Right atrium auricular region (tissue), 2 donors: Measurements from ENCODE around the gene TMEM120B. TPM values are rescaled to one million over a fixed set of nuclear protein-coding genes. Genes with fewer than 3 reads are reported as not detected.
A peak's percentile ranks its signal among the peaks of the same experiment; 100 is the strongest.

Source experiments
- DNase-seq: peaks from one replicate; pipeline ENCODE4 v3.0.0-alpha.2; 2019; ENCODE audit warnings: low spot score
- H3K27ac ChIP-seq, 2 donors: fragments of 200-600 bp; sonication (generic); 1 replicate in 1 of 2; 2 replicates in 1 of 2; pipeline ENCODE4 v1.5.1; 2016 to 2019
- H3K27me3 ChIP-seq, 2 donors: fragments of 200-600 bp; sonication (generic); one replicate each; pipeline versions ENCODE4 v1.5.1 to v1.6.0; 2017 to 2019
- H3K36me3 ChIP-seq: fragments of 200-600 bp; sonication (generic); one replicate; pipeline ENCODE4 v1.5.1; 2016
- H3K4me1 ChIP-seq, 2 donors: fragments of 200-600 bp; sonication (generic); one replicate each; pipeline versions ENCODE4 v1.5.1 to v1.6.0; 2017 to 2019
- H3K4me3 ChIP-seq, 2 donors: fragments of 200-600 bp; sonication (generic); 1 replicate in 1 of 2; 2 replicates in 1 of 2; pipeline ENCODE4 v1.5.1; 2017 to 2019; ENCODE audit warnings: mild to moderate bottlenecking in 1 of 2, moderate library complexity in 1 of 2
- H3K9me3 ChIP-seq, 2 donors: fragments of 200-600 bp; sonication (generic); one replicate each; pipeline ENCODE4 v1.5.1; 2019
- total RNA-seq, 2 donors: library from RNA; depleted of rRNA; stranded (reverse); fragments of >200 nt; gene quantifications; one replicate each; pipeline ENCODE4 v1.1.0, GENCODE V29; 2016
- TF ChIP-seq, protein P1 (sequence below), 2 donors: fragments of 200-600 bp; sonication (generic); IDR thresholded peaks; one replicate each; pipeline ENCODE4 v1.5.1; 2019; ENCODE audit warnings: antibody characterized with exemption in 2 of 2

TMEM120B gene
- total RNA-seq, 2 donors from 2014 or later: 3.3 to 4.7 TPM

DNA sequence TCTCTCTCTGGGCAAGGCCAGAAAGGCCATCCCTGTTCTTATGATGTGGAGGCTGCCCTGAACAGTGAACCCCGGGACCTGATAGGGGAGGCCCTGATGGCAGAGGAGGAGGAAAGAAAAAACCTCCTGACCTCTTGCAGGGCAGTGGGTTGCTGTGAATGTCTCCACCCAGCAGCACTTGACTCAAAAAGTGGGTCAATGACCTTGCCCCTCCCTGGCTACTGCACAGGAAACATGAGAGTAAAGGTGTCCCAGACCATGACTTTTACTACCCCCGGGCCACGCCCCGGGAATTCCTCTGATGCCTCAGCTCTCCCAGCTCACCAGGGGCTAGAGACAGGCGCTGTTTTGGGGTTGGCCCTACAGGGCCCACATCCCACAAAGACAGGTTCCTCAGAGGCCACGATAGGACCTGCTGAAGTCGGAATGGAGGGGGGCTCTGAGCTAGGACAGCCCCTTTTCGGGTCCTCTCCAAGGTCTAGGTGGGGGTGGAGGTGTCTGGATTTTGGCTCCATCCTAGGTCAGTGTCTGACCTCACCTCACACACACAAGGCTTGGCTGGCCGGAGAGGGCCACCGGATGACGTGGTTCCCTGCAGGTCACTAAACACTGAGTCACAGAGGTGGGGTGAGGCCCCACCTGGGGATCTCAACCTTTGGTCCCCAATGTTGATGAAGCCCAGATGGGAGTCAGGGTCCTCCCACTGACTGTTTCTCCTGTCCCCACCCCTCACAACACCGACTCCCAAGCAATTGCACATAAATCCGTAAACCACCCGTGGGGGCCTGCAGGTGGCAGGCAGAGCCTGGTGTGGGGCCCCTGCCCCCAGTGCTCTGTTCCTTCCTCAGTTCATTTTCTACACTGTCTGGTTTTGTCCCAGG is 79.4 kb downstream of the TMEM120B start:
- no peak overlapping the region for H3K4me3 ChIP-seq
- H3K27ac ChIP-seq: peak overlapping the region in 1 of 2 donors; percentile 100
- no peaks in the 10 kb centered on the region for H3K27me3 ChIP-seq
- TF ChIP-seq, protein P1, sequence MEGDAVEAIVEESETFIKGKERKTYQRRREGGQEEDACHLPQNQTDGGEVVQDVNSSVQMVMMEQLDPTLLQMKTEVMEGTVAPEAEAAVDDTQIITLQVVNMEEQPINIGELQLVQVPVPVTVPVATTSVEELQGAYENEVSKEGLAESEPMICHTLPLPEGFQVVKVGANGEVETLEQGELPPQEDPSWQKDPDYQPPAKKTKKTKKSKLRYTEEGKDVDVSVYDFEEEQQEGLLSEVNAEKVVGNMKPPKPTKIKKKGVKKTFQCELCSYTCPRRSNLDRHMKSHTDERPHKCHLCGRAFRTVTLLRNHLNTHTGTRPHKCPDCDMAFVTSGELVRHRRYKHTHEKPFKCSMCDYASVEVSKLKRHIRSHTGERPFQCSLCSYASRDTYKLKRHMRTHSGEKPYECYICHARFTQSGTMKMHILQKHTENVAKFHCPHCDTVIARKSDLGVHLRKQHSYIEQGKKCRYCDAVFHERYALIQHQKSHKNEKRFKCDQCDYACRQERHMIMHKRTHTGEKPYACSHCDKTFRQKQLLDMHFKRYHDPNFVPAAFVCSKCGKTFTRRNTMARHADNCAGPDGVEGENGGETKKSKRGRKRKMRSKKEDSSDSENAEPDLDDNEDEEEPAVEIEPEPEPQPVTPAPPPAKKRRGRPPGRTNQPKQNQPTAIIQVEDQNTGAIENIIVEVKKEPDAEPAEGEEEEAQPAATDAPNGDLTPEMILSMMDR (IDR thresholded peaks at IDR 0.05): no peak
- H3K36me3 ChIP-seq: peaks cover 7% of the 10 kb centered on the region
- H3K4me1 ChIP-seq: peaks cover 0 to 67% of the 10 kb centered on the region in 2 donors
- DNase-seq: no peak
- no peaks in the 10 kb centered on the region for H3K9me3 ChIP-seq

- peaks cover 0 to 70% of the 10 kb centered on the region in 2 donors for H3K4me1 ChIP-seq
- no peaks in the 10 kb centered on the region for H3K27me3 ChIP-seq
- H3K4me3 ChIP-seq: peak overlapping the region; percentile 46 to 60
- peaks cover 7% of the 10 kb centered on the region for H3K36me3 ChIP-seq
- no peaks in the 10 kb centered on the region for H3K9me3 ChIP-seq
- H3K27ac ChIP-seq: peak overlapping the region; percentile 100
- TF ChIP-seq, protein P1 (IDR thresholded peaks at IDR 0.05): no peak
- no peak for DNase-seq
Measured at GRCh38 chr12:121792607-121793439, 80.3 kb downstream of the TMEM120B start.

DNA sequence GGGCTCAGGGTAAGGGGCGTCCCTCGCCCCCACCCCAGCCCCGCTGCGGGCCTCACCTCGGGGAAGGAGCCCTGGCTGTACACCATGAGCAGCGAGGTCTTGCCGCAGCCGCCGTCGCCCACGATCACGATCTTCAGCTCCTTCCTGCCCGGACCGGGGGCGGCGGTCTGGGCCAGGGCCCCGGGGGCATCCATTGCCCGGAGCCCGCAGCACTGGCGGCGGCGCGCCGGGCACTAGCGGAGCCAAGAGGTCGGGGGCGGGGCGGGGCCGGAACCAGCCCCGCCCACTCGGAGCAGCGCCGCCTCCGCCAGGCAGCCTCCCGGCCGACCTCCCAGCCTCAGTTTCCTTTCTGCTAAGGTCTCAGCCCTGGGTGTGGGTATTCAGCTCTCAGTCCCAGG is 80.9 kb downstream of the TMEM120B start, which contains the start of gene RHOF:
Gene RHOF, minus strand, starts transcription at position 249 of the 398 bp plus-strand sequence. Its CDS starts 55 bp downstream, at position 194.
- Histone ChIP-seq H3K27me3 (no peaks in the 10 kb centered on the region), H3K4me1 (peaks cover 0 to 76% of the 10 kb centered on the region in 2 donors), H3K27ac (peak within 1 kb of the TSS; percentile 100), H3K9me3 (no peaks in the 10 kb centered on the region), H3K36me3 (peaks cover 7% of the 10 kb centered on the region), H3K4me3 (peak within 1 kb of the TSS; percentile 46 to 60)
- DNase-seq: no peak
- TF ChIP-seq, protein P1 (IDR thresholded peaks at IDR 0.05): no peak

DNA sequence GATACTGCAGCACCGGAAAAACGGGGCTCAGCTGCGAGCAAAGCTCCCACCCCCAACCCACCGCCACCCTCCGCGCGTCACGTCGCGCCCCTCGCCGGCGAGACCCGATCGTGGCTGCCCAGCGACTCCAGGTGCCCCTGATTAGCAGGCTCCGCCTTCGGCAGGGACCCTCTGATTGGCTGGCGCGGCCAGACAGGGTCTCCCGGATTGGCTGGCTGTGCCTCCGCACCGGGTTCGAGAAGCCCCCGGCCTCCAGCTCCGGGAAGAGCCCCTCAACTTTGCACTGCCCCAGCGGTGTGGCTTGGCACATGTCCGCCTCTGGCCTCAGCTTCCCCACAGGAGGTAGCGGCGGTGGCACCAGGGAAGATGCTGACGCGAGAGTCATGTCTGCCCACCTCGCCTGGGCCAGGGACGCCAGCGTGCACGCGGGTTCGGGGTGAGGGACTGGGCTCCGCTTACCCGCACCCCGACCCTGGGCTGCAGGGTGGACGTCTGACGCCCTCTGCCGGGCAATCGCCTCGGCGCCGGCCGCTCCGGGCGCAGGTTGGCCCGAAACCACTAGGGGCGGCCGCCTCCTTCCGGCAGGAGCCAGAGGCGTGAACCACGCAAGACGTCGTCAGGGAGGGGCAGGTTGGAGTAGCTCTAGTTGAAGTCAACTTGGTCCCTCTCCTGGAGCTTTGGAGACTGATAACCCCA is 81.4 kb downstream of the TMEM120B start:
- H3K9me3 ChIP-seq: no peaks in the 10 kb centered on the region
- peak overlapping the region; percentile 100 for H3K27ac ChIP-seq
- H3K27me3 ChIP-seq: no peaks in the 10 kb centered on the region
- TF ChIP-seq, protein P1 (IDR thresholded peaks at IDR 0.05): peak; percentile 96 to 100
- DNase-seq: peak; percentile 92
- peak overlapping the region; percentile 46 to 60 for H3K4me3 ChIP-seq
- H3K4me1 ChIP-seq: peaks cover 0 to 77% of the 10 kb centered on the region in 2 donors
- peaks cover 7% of the 10 kb centered on the region for H3K36me3 ChIP-seq

GRCh38 chr12:121794534-121795033 is 82.0 kb downstream of the TMEM120B start:
- H3K27me3 ChIP-seq: no peaks in the 10 kb centered on the region
- H3K27ac ChIP-seq: peak overlapping the region; percentile 100
- no peak for DNase-seq
- H3K36me3 ChIP-seq: peaks cover 7% of the 10 kb centered on the region
- TF ChIP-seq, protein P1 (IDR thresholded peaks at IDR 0.05): no peak
- H3K4me3 ChIP-seq: peak overlapping the region; percentile 46 to 60
- peaks cover 0 to 77% of the 10 kb centered on the region in 2 donors for H3K4me1 ChIP-seq
- H3K9me3 ChIP-seq: no peaks in the 10 kb centered on the region
